Measurements from ENCODE around the gene PIEZO2. TPM values are rescaled to one million over a fixed set of nuclear protein-coding genes. Genes with fewer than 3 reads are reported as not detected.

The PIEZO2 gene
- polyA plus RNA-seq, 1 donor from 2014 or later: 0.30 TPM

DNA sequence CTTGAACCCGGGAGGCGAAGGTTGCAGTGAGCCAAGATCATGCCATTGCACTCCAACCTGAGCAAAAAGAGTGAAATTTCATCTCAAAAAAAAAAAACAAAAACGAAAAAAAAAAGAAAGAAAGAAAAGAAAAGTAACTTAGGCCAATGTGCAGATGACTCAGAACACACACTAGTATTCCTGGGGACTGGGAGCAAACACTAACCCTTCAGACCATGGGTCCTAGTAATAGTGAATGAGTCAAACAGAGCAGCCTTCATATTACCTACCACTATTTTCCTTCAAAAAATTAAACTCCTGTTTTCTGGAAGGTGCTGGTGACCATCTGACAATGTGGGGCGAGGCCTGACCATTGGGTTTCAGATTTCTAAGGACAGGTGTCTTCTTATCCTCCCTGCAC is 253.4 kb downstream of the PIEZO2 start:
- H4K20me1 ChIP-seq (ENCODE audit: insufficient read depth): no peaks in the 10 kb centered on the region
- TF ChIP-seq EZH2 (IDR thresholded peaks at IDR 0.05; ENCODE audit: borderline replicate concordance, insufficient read depth, low read length, poor library complexity, severe bottlenecking) (no peak), EP300 (conservative IDR thresholded peaks at IDR 0.05; ENCODE audit: poor library complexity, severe bottlenecking) (no peak), SMC3 (conservative IDR thresholded peaks at IDR 0.05; ENCODE audit: poor library complexity) (no peak), TAF1 (IDR thresholded peaks at IDR 0.05; ENCODE audit: low read depth) (no peak), MXI1 (conservative IDR thresholded peaks at IDR 0.05; ENCODE audit: poor library complexity, severe bottlenecking) (no peak)
- no peak overlapping the region for H2AFZ ChIP-seq (ENCODE audit: low read depth, low read length)
- no peaks in the 10 kb centered on the region for H3K79me2 ChIP-seq (replicated peaks; ENCODE audit: insufficient read depth, low read length)
- no peaks in the 10 kb centered on the region for H3K27me3 ChIP-seq (ENCODE audit: insufficient read depth, low read depth, low read length)
- H3F3A ChIP-seq (ENCODE audit: insufficient read depth, low read length, poor library complexity, severe bottlenecking): no peaks in the 10 kb centered on the region
- no peaks in the 10 kb centered on the region for H3K9me3 ChIP-seq (ENCODE audit: low read length)
- no peak overlapping the region for H3K4me3 ChIP-seq (ENCODE audit: low read length)
- no peak overlapping the region for H3K4me2 ChIP-seq (ENCODE audit: low read length)
- no peaks in the 10 kb centered on the region for H3K9me2 ChIP-seq (ENCODE audit: insufficient read depth, low read length)
- H3K27ac ChIP-seq (ENCODE audit: low read length): no peak overlapping the region
- H3K9ac ChIP-seq (ENCODE audit: low read length): no peak overlapping the region
- no peaks in the 10 kb centered on the region for H3K36me3 ChIP-seq (ENCODE audit: insufficient read depth, low read length)

DNA sequence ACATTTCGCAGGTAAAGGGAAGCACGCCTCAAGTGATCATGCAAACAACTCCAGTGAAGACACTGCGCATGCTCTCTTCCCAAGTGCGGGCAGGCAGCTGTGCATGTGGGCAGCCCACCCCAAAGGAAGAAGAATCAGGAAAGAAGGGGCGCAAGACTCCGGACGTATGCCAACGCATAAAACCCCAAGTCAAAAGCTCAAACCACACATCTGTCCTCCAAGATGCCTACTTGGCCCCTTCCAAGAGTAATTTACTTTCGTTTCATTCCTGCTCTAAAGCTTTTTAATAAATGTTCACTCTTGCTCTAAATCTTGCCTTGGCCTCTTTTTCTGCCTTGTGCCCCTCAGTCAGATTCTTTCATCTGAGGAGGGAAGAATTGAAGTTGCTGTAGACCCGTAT is 254.9 kb downstream of the PIEZO2 start:
- H3K36me3 ChIP-seq (ENCODE audit: insufficient read depth, low read length): no peaks in the 10 kb centered on the region
- no peaks in the 10 kb centered on the region for H3K9me3 ChIP-seq (ENCODE audit: low read length)
- no peak overlapping the region for H3K4me2 ChIP-seq (ENCODE audit: low read length)
- no peaks in the 10 kb centered on the region for H3K27me3 ChIP-seq (ENCODE audit: insufficient read depth, low read depth, low read length)
- no peaks in the 10 kb centered on the region for H4K20me1 ChIP-seq (ENCODE audit: insufficient read depth)
- H3K9me2 ChIP-seq (ENCODE audit: insufficient read depth, low read length): no peaks in the 10 kb centered on the region
- TF ChIP-seq, protein P1, sequence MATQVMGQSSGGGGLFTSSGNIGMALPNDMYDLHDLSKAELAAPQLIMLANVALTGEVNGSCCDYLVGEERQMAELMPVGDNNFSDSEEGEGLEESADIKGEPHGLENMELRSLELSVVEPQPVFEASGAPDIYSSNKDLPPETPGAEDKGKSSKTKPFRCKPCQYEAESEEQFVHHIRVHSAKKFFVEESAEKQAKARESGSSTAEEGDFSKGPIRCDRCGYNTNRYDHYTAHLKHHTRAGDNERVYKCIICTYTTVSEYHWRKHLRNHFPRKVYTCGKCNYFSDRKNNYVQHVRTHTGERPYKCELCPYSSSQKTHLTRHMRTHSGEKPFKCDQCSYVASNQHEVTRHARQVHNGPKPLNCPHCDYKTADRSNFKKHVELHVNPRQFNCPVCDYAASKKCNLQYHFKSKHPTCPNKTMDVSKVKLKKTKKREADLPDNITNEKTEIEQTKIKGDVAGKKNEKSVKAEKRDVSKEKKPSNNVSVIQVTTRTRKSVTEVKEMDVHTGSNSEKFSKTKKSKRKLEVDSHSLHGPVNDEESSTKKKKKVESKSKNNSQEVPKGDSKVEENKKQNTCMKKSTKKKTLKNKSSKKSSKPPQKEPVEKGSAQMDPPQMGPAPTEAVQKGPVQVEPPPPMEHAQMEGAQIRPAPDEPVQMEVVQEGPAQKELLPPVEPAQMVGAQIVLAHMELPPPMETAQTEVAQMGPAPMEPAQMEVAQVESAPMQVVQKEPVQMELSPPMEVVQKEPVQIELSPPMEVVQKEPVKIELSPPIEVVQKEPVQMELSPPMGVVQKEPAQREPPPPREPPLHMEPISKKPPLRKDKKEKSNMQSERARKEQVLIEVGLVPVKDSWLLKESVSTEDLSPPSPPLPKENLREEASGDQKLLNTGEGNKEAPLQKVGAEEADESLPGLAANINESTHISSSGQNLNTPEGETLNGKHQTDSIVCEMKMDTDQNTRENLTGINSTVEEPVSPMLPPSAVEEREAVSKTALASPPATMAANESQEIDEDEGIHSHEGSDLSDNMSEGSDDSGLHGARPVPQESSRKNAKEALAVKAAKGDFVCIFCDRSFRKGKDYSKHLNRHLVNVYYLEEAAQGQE (IDR thresholded peaks at IDR 0.05; ENCODE audit: borderline replicate concordance): no peak
- TF ChIP-seq RAD21 (conservative IDR thresholded peaks at IDR 0.05) (no peak), POLR2AphosphoS5 (IDR thresholded peaks at IDR 0.05) (no peak)
- H3K27ac ChIP-seq (ENCODE audit: low read length): no peak overlapping the region
- no peaks in the 10 kb centered on the region for H3F3A ChIP-seq (ENCODE audit: insufficient read depth, low read length, poor library complexity, severe bottlenecking)
- H3K9ac ChIP-seq (ENCODE audit: low read length): no peak overlapping the region
- no peaks in the 10 kb centered on the region for H3K79me2 ChIP-seq (replicated peaks; ENCODE audit: insufficient read depth, low read length)
- no peak overlapping the region for H3K4me3 ChIP-seq (ENCODE audit: low read length)
- no peak overlapping the region for H2AFZ ChIP-seq (ENCODE audit: low read depth, low read length)

DNA sequence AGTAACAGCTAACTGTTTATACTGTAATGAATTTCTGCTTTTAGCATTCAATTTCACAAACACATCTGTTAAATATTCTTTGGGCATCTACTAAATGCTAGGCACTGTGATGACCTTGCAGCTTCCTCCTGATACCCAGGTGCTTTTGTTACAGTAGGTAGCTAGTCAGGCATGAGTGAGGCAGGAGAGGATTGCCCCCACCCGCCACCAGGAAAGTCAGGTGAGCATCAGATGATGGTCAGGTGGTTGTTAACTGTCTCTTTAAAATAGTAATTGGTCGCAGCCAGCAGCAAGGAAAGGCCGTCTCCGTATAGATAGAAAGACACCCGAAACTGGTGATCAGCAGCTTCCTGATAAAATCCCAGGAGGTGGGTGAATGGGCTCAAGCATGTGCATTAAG is 255.6 kb downstream of the PIEZO2 start:
- H3K9me2 ChIP-seq (ENCODE audit: insufficient read depth, low read length): no peaks in the 10 kb centered on the region
- no peaks in the 10 kb centered on the region for H3F3A ChIP-seq (ENCODE audit: insufficient read depth, low read length, poor library complexity, severe bottlenecking)
- H3K79me2 ChIP-seq (replicated peaks; ENCODE audit: insufficient read depth, low read length): no peaks in the 10 kb centered on the region

More for the DNA sequence above, 255.6 kb downstream of the PIEZO2 start:
- Histone ChIP-seq H2AFZ (ENCODE audit: low read depth, low read length) (no peak overlapping the region), H3K9me3 (ENCODE audit: low read length) (no peaks in the 10 kb centered on the region), H3K36me3 (ENCODE audit: insufficient read depth, low read length) (no peaks in the 10 kb centered on the region), H3K27ac (ENCODE audit: low read length) (no peak overlapping the region), H4K20me1 (ENCODE audit: insufficient read depth) (no peaks in the 10 kb centered on the region), H3K27me3 (ENCODE audit: insufficient read depth, low read depth, low read length) (no peaks in the 10 kb centered on the region), H3K4me3 (ENCODE audit: low read length) (no peak overlapping the region), H3K9ac (ENCODE audit: low read length) (no peak overlapping the region), H3K4me2 (ENCODE audit: low read length) (no peak overlapping the region)
- TF ChIP-seq TAF1 (IDR thresholded peaks at IDR 0.05; ENCODE audit: low read depth) (no peak), RAD21 (conservative IDR thresholded peaks at IDR 0.05) (no peak), SMC3 (conservative IDR thresholded peaks at IDR 0.05; ENCODE audit: poor library complexity) (no peak), POLR2AphosphoS5 (IDR thresholded peaks at IDR 0.05) (no peak), EP300 (conservative IDR thresholded peaks at IDR 0.05; ENCODE audit: poor library complexity, severe bottlenecking) (no peak), MXI1 (conservative IDR thresholded peaks at IDR 0.05; ENCODE audit: poor library complexity, severe bottlenecking) (no peak), EZH2 (IDR thresholded peaks at IDR 0.05; ENCODE audit: borderline replicate concordance, insufficient read depth, low read length, poor library complexity, severe bottlenecking) (no peak)
- TF ChIP-seq, protein P1 (IDR thresholded peaks at IDR 0.05; ENCODE audit: borderline replicate concordance): no peak
- TF ChIP-seq, protein P2, sequence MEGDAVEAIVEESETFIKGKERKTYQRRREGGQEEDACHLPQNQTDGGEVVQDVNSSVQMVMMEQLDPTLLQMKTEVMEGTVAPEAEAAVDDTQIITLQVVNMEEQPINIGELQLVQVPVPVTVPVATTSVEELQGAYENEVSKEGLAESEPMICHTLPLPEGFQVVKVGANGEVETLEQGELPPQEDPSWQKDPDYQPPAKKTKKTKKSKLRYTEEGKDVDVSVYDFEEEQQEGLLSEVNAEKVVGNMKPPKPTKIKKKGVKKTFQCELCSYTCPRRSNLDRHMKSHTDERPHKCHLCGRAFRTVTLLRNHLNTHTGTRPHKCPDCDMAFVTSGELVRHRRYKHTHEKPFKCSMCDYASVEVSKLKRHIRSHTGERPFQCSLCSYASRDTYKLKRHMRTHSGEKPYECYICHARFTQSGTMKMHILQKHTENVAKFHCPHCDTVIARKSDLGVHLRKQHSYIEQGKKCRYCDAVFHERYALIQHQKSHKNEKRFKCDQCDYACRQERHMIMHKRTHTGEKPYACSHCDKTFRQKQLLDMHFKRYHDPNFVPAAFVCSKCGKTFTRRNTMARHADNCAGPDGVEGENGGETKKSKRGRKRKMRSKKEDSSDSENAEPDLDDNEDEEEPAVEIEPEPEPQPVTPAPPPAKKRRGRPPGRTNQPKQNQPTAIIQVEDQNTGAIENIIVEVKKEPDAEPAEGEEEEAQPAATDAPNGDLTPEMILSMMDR (IDR thresholded peaks at IDR 0.05; ENCODE audit: poor library complexity, severe bottlenecking): no peak
